Nephron progenitor cell (in vitro differentiated cells): Measurements from ENCODE around the gene MRPL1.

ENCODE experiments used
- DNase-seq: peaks from one replicate; pipeline ENCODE4 v3.0.0; 2021
- H3K27ac Mint-ChIP-seq: 2 replicates; pipeline ENCODE4 v1.8.0; 2021; ENCODE audit warnings: mild to moderate bottlenecking, moderate library complexity, mixed read lengths
- H3K27me3 Mint-ChIP-seq: 2 replicates; pipeline ENCODE4 v1.8.0; 2021; ENCODE audit warnings: mild to moderate bottlenecking, low read depth, mixed read lengths; ENCODE audit not compliant: poor library complexity
- H3K36me3 Mint-ChIP-seq: 2 replicates; pipeline ENCODE4 v1.8.0; 2021; ENCODE audit warnings: low read depth, mixed read lengths
- H3K4me1 Mint-ChIP-seq: 2 replicates; pipeline ENCODE4 v1.8.0; 2021; ENCODE audit warnings: mixed read lengths
- H3K4me3 Mint-ChIP-seq: 2 replicates; pipeline ENCODE4 v1.8.0; 2021; ENCODE audit warnings: mild to moderate bottlenecking, moderate library complexity, mixed read lengths
- H3K9me3 Mint-ChIP-seq: 2 replicates; pipeline ENCODE4 v1.8.0; 2021; ENCODE audit warnings: mild to moderate bottlenecking, moderate library complexity, mixed read lengths
- CTCF ChIP-seq: fragments of 200-600 bp; sonication (generic); IDR thresholded peaks from 2 replicates; pipeline ENCODE4 v1.5.0; 2021; ENCODE audit warnings: antibody characterized with exemption

The MRPL1 gene

GRCh38 chr4:77818602-77819403, 43.8 kb upstream of the MRPL1 start, which contains the start of gene CNOT6L:
TSS of gene CNOT6L (minus strand) at chr4:77819368. CDS start at chr4:77819308, 60 bp downstream.
- peak; percentile 75 for DNase-seq
- no peaks in the 10 kb centered on the region for H3K9me3 Mint-ChIP-seq
- peaks cover 27% of the 10 kb centered on the region for H3K4me1 Mint-ChIP-seq
- peak within 1 kb of the TSS; percentile 100 for H3K4me3 Mint-ChIP-seq
- peaks cover 19% of the 10 kb centered on the region for H3K27me3 Mint-ChIP-seq
- H3K36me3 Mint-ChIP-seq = no peaks in the 10 kb centered on the region
- no peak for TF ChIP-seq CTCF
- H3K27ac Mint-ChIP-seq = peak within 1 kb of the TSS; percentile 98

- no peak for TF ChIP-seq CTCF
- Mint-ChIP-seq H3K27ac (peak overlapping the region; percentile 97), H3K4me1 (peaks cover 27% of the 10 kb centered on the region), H3K9me3 (no peaks in the 10 kb centered on the region), H3K36me3 (no peaks in the 10 kb centered on the region), H3K27me3 (peaks cover 19% of the 10 kb centered on the region), H3K4me3 (peak overlapping the region; percentile 100)
- peak; percentile 70 for DNase-seq
These were observed 43.2 kb upstream of the MRPL1 start for GRCh38 chr4:77819404-77819842.

DNA sequence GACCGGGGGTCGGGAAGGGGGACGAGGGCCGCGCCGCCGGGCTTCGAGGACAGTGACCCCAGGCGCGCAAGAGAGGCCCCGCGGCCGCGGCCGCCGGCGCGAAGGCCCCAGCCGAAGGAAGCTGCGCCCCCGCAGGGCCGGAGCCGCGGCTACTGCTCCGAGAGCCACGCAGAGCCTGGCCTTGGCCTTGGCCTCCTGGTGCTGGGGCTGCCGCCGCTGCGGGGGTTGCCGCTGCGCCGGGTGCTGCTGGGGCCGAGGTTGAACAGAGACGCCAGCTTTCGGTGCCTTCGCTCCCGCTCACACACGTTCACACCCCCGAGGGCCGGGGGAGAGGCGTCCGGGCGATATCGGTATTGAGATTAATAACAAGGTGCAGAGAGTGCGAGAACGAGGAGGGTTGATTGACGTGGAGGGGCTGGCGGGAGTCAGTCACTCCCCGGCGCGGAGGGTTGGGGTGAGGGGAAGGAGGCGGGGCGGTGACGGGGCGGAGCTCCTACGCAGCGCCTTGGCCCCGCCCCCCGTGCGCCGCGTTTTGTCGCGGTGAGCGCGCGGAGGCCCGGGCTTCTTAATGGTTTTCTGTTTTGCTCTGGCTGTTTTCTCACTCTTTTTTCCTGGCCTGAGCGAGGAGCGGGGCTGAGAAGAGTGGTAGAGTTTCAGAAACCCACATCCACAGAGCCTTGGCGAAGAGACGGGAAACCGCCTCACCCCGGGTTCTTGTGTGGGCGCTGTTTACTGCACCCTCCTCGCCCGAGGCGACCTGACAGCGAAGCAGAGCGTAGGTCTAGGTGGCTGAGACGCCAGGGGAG, 42.6 kb upstream of the MRPL1 start:
- Mint-ChIP-seq H3K4me1 (peaks cover 27% of the 10 kb centered on the region), H3K27me3 (peaks cover 24% of the 10 kb centered on the region), H3K4me3 (peak overlapping the region; percentile 100), H3K36me3 (no peaks in the 10 kb centered on the region), H3K9me3 (no peaks in the 10 kb centered on the region), H3K27ac (peak overlapping the region; percentile 98)
- TF ChIP-seq CTCF = no peak
- DNase-seq = peak; percentile 93

- Mint-ChIP-seq H3K36me3 (no peaks in the 10 kb centered on the region), H3K4me1 (peaks cover 27% of the 10 kb centered on the region), H3K4me3 (peak overlapping the region; percentile 100), H3K27me3 (peaks cover 24% of the 10 kb centered on the region), H3K9me3 (no peaks in the 10 kb centered on the region), H3K27ac (peak overlapping the region; percentile 98)
- DNase-seq = no peak
- no peak for TF ChIP-seq CTCF
These were observed 41.7 kb upstream of the MRPL1 start for GRCh38 chr4:77820649-77821561.

DNA sequence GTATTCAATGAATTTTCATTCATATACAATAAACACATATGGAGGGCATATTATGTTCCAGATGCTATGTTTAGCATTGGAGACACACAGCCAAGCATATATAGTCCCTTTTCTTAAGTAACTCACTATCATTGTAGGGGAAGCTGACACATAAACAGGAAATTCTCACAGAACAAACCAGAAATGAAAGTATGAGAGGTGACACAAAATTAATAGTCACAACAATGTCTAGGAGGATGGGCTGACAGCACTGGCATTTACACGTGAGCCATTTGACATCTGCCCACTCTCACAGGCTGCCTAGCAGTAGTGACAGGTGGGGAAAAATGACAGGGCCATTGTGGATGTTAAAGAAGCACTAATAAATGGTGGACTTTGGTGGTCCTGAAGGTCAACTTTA, 40.9 kb upstream of the MRPL1 start:
- H3K27ac Mint-ChIP-seq = no peak overlapping the region
- TF ChIP-seq CTCF = no peak
- DNase-seq = no peak
- H3K27me3 Mint-ChIP-seq = peaks cover 29% of the 10 kb centered on the region
- H3K4me1 Mint-ChIP-seq = peaks cover 27% of the 10 kb centered on the region
- H3K9me3 Mint-ChIP-seq = no peaks in the 10 kb centered on the region
- H3K4me3 Mint-ChIP-seq = no peak overlapping the region
- H3K36me3 Mint-ChIP-seq = no peaks in the 10 kb centered on the region
